HepG2 (cell line): ENCODE data around the gene NF2. TPM values are rescaled to one million over a fixed set of nuclear protein-coding genes. Genes with fewer than 3 reads are reported as not detected.
A peak's percentile ranks its signal among the peaks of the same experiment; 100 is the strongest.

Experiments used
- E2F1 ChIP-seq: sonication (generic); formaldehyde crosslinking; IDR thresholded peaks from 2 replicates; pipeline ENCODE4 v1.5.0; 2020; ENCODE audit warnings: missing genetic modification reagents
- GABPA ChIP-seq, 2 experiments: IDR thresholded peaks; 2 replicates each; pipeline ENCODE4 v1.6.1; 2011 to 2016; ENCODE audit warnings: low read depth in 2 of 2, low read length in 1 of 2, missing biosample characterization in 1 of 2, missing genetic modification characterization in 1 of 2
- HOXA3 ChIP-seq: sonication (generic); formaldehyde crosslinking; IDR thresholded peaks from 2 replicates; pipeline ENCODE4 v1.5.0; 2020; ENCODE audit warnings: missing genetic modification reagents
- HOXD1 ChIP-seq: sonication (generic); formaldehyde crosslinking; IDR thresholded peaks from 2 replicates; pipeline ENCODE4 v1.5.0; 2020; ENCODE audit warnings: missing genetic modification reagents
- KAT7 ChIP-seq: IDR thresholded peaks from 2 replicates; pipeline ENCODE4 v1.6.1; 2018; ENCODE audit warnings: borderline replicate concordance, missing compliant biosample characterization
- PCBP1 ChIP-seq: fragments of 200-400 bp; formaldehyde crosslinking; IDR thresholded peaks from 2 replicates; pipeline ENCODE4 v1.6.1; 2017; ENCODE audit warnings: mild to moderate bottlenecking, low read depth, low read length, borderline replicate concordance
- PLRG1 ChIP-seq: fragments of 450-650 bp; conservative IDR thresholded peaks from 2 replicates; pipeline ENCODE4 v1.6.1; 2016
- RORA ChIP-seq: sonication (generic); formaldehyde crosslinking; IDR thresholded peaks from 2 replicates; pipeline ENCODE4 v1.5.0; 2020; ENCODE audit warnings: mild to moderate bottlenecking, missing genetic modification reagents, moderate library complexity
- SMAD3 ChIP-seq: sonication (generic); formaldehyde crosslinking; IDR thresholded peaks from 2 replicates; pipeline ENCODE4 v1.4.0; 2020; ENCODE audit warnings: missing genetic modification reagents
- SP4 ChIP-seq: sonication (generic); formaldehyde crosslinking; IDR thresholded peaks from 2 replicates; pipeline ENCODE4 v1.8.1; 2023; ENCODE audit warnings: mild to moderate bottlenecking, missing genetic modification reagents
- TBL1XR1 ChIP-seq: fragments of 150-350 bp; IDR thresholded peaks from 2 replicates; pipeline ENCODE4 v1.6.1; 2014; ENCODE audit warnings: borderline replicate concordance, low read length; ENCODE audit not compliant: partially characterized antibody
- TEAD2 ChIP-seq: sonication (generic); formaldehyde crosslinking; IDR thresholded peaks from 2 replicates; pipeline ENCODE4 v1.9.0; 2021; ENCODE audit warnings: missing genetic modification reagents
- ZBTB39 ChIP-seq: sonication (generic); formaldehyde crosslinking; IDR thresholded peaks from 2 replicates; pipeline ENCODE4 v1.5.0; 2020; ENCODE audit warnings: missing genetic modification reagents
- ZFX ChIP-seq: sonication (generic); formaldehyde crosslinking; IDR thresholded peaks from 2 replicates; pipeline ENCODE4 v1.4.0; 2020; ENCODE audit warnings: mild to moderate bottlenecking, low read depth, missing genetic modification reagents, moderate library complexity
- ZNF160 ChIP-seq: sonication (generic); formaldehyde crosslinking; IDR thresholded peaks from 2 replicates; pipeline ENCODE4 v1.8.0; 2022; ENCODE audit warnings: mild to moderate bottlenecking, inconsistent platforms, missing genetic modification reagents
- ZNF253 ChIP-seq: sonication (generic); formaldehyde crosslinking; IDR thresholded peaks from 2 replicates; pipeline ENCODE4 v1.8.0; 2022; ENCODE audit warnings: mild to moderate bottlenecking, missing genetic modification reagents, borderline replicate concordance
- ZNF280D ChIP-seq: sonication (generic); formaldehyde crosslinking; IDR thresholded peaks from 2 replicates; pipeline ENCODE4 v1.5.1; 2020; ENCODE audit warnings: mild to moderate bottlenecking, missing genetic modification reagents
- ZNF512B ChIP-seq: sonication (generic); formaldehyde crosslinking; IDR thresholded peaks from 2 replicates; pipeline ENCODE4 v1.5.1; 2020; ENCODE audit warnings: missing genetic modification reagents, mild to moderate bottlenecking, borderline replicate concordance
- ZNF678 ChIP-seq: sonication (generic); formaldehyde crosslinking; IDR thresholded peaks from 2 replicates; pipeline ENCODE4 v1.4.0; 2020; ENCODE audit warnings: mild to moderate bottlenecking, missing genetic modification reagents
- ZNF850 ChIP-seq: sonication (generic); formaldehyde crosslinking; conservative IDR thresholded peaks from 2 replicates; pipeline ENCODE4 v1.9.0; 2021; ENCODE audit warnings: mild to moderate bottlenecking, missing genetic modification reagents
- ZSCAN29 ChIP-seq: sonication (generic); formaldehyde crosslinking; conservative IDR thresholded peaks from 2 replicates; pipeline ENCODE4 v1.4.0; 2020; ENCODE audit warnings: mild to moderate bottlenecking, missing genetic modification reagents
- polyA plus RNA-seq, 8 experiments: library from polyadenylated mRNA; depleted of rRNA in 3 of 8; stranded (reverse) in 7 of 8; unstranded in 1 of 8; fragments of >200 nt; fragmentation: Illumina TruSeq in 4 of 8; extraction: Trizol in 4 of 8; gene quantifications; 2 replicates each; pipeline versions ENCODE4 v1.2.1 to v1.2.3, GENCODE V29; 2011 to 2016; ENCODE audit warnings: low read depth in 4 of 8, missing spikeins in 1 of 8, mixed read lengths in 1 of 8; ENCODE audit not compliant: insufficient read depth in 1 of 8
- total RNA-seq, 5 experiments: library from RNA; depleted of rRNA; stranded (reverse); fragments of >200 nt; fragmentation: Illumina TruSeq; extraction: Trizol; gene quantifications; 2 replicates each; pipeline ENCODE4 v1.2.3, GENCODE V29; 2016; ENCODE audit warnings: low read depth in 1 of 5

Gene NF2
- total and polyA plus RNA-seq, 2 of the 13 experiments (the other 11 are each of a cell fraction or from before 2014, with no cell fraction given) = 9.3 to 33.3 TPM

GRCh38 chr22:29603358-29604075 is at the start of gene NF2 (continued):
- peak; percentile 72 for TF ChIP-seq E2F1 (CRISPR knock-in tag)
- TF ChIP-seq RORA (CRISPR knock-in tag) = no peak
- TF ChIP-seq PLRG1 = no peak
- TF ChIP-seq SMAD3 (CRISPR knock-in tag) = 0 out of 2 replicates have a peak, but pooled peaks have one; percentile 14
- peak; percentile 66 for TF ChIP-seq HOXA3 (CRISPR knock-in tag)
- no peak for TF ChIP-seq ZNF678 (CRISPR knock-in tag)
- TF ChIP-seq GABPA (IDR thresholded peaks at IDR 0.05; ENCODE audit: low read depth, low read length) = peak; percentile 51
- peak; percentile 79 for TF ChIP-seq GABPA (CRISPR knock-in tag; IDR thresholded peaks at IDR 0.05; ENCODE audit: low read depth)
- no peak for TF ChIP-seq ZSCAN29 (CRISPR knock-in tag)
- TF ChIP-seq KAT7 = peak; percentile 84
- no peak for TF ChIP-seq TBL1XR1
- no peak for TF ChIP-seq TEAD2 (CRISPR knock-in tag)
- TF ChIP-seq ZNF280D (CRISPR knock-in tag) = no peak
- TF ChIP-seq ZFX (CRISPR knock-in tag) = peak; percentile 88
- no peak for TF ChIP-seq ZNF253 (CRISPR knock-in tag)
- TF ChIP-seq SP4 = peak; percentile 77; the same call in 1 of the 2 replicates
- 0 out of 2 replicates have a peak, but pooled peaks have one; percentile 57 for TF ChIP-seq ZBTB39 (CRISPR knock-in tag)
- TF ChIP-seq ZNF512B (CRISPR knock-in tag) = no peak
- TF ChIP-seq ZNF160 (CRISPR knock-in tag) = peak; percentile 77; the same call in 1 of the 2 replicates
- no peak for TF ChIP-seq ZNF850 (CRISPR knock-in tag)
- TF ChIP-seq PCBP1 = no peak
- TF ChIP-seq HOXD1 (CRISPR knock-in tag) = peak; percentile 37; the same call in 1 of the 2 replicates
